SH-SY5Y (cell line): ENCODE measurements around the gene HSD17B12.

Source experiments
- GATA2 ChIP-seq: IDR thresholded peaks from 2 replicates; pipeline ENCODE4 v1.6.1; 2011; ENCODE audit warnings: mild to moderate bottlenecking, low read depth, low read length
- GATA3 ChIP-seq: IDR thresholded peaks from 2 replicates; pipeline ENCODE4 v1.6.1; 2011; ENCODE audit warnings: low read depth, mild to moderate bottlenecking, low read length, moderate library complexity

GRCh38 chr11:43708776-43709175 is 28.2 kb downstream of the HSD17B12 start:
- no peak for TF ChIP-seq GATA3
- TF ChIP-seq GATA2: no peak
